ENCODE data around the gene CHL1.

Gene CHL1, protein sequence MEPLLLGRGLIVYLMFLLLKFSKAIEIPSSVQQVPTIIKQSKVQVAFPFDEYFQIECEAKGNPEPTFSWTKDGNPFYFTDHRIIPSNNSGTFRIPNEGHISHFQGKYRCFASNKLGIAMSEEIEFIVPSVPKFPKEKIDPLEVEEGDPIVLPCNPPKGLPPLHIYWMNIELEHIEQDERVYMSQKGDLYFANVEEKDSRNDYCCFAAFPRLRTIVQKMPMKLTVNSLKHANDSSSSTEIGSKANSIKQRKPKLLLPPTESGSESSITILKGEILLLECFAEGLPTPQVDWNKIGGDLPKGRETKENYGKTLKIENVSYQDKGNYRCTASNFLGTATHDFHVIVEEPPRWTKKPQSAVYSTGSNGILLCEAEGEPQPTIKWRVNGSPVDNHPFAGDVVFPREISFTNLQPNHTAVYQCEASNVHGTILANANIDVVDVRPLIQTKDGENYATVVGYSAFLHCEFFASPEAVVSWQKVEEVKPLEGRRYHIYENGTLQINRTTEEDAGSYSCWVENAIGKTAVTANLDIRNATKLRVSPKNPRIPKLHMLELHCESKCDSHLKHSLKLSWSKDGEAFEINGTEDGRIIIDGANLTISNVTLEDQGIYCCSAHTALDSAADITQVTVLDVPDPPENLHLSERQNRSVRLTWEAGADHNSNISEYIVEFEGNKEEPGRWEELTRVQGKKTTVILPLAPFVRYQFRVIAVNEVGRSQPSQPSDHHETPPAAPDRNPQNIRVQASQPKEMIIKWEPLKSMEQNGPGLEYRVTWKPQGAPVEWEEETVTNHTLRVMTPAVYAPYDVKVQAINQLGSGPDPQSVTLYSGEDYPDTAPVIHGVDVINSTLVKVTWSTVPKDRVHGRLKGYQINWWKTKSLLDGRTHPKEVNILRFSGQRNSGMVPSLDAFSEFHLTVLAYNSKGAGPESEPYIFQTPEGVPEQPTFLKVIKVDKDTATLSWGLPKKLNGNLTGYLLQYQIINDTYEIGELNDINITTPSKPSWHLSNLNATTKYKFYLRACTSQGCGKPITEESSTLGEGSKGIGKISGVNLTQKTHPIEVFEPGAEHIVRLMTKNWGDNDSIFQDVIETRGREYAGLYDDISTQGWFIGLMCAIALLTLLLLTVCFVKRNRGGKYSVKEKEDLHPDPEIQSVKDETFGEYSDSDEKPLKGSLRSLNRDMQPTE (N-terminal part only)

DNA sequence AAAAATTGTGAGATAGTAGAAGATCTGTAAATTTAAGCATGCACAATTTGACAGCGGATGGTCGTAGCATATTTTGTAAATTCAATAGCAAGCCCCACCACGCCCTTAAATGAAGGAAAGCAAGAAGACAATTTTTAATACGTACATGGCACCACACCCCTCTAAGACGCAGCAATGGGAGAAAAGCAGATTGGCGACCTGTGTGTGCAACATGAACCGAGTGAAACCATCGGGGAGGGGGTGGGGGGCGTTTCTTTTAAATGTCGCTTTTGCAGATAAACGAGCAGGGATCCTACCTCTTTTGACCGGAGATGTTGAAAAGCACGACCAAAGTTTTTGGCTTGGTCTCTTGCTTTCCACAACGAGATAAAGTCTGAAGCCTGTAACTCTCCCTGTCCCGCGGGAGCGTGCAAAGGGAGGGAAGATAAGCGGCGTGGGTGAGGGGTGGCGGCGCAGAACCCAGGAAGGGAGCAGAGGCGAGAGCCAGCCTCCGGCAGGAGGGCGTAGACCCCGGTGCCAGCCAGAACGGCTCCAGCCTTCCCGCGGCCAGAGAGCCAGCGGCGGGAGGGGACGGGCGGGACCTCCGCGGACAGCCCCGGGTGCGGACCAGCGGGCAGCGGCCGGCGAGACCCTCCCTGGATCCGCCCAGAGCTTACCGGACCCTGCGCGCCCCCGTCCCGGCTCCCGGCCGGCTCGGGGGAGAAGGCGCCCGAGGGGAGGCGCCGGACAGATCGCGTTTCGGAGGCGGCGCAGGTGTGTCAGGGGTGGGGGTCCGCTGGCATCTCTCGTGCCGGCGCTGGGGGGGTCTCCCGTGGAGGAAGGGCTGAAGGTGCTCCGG lies at the start of gene CHL1:
TSS of gene CHL1 (plus strand) at position 453 of the 838 bp plus-strand sequence. CDS start 123,014 bp downstream, outside the sequence.
- DNase-seq: no peak

DNA sequence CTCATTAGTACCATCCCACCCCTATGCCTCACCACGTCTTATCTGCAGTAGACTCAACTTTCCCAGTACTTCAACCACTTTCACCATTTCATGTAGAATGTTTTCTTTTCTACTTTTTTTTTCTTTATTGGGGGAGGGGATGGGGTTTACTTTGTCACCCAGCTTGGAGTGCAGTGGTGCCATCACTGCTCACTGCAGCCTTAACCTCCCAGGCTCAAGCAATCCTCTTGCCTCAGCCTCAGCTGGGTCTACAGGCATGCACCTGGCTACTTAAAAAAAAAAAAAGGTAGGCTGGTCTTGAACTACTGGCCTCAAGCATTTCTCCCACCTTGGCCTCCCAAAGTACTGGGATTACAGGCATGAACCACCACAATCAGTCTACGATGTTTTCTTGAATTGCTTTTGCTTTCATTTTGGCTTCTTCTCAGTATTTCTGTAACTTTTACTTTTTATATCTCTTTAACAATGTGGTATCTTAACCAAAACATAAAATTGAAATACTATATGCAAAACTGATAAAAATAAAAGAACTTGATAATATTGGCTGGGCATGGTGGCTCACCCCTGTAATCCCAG lies 44.9 kb upstream of the CHL1 start:
- no peak for DNase-seq

DNA sequence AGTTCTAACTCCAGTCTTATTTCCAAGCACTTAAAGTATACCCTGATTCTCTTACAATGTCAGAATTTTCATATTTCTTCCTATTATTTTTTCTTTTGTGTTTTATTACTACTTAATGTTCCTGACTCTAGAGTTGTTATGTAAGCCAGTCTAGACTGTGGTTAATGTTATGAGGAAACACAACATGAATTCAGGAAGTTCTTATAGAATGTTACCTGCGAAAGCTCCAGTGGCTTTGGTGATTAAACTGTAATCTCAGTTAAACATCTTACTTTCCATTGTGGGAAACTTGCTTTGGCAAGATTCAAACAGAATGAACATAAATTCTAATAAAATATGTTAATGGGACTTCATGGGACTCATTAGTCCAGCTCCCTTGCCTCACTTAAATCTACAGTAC lies 36.6 kb upstream of the CHL1 start:
- no peak for DNase-seq

DNA sequence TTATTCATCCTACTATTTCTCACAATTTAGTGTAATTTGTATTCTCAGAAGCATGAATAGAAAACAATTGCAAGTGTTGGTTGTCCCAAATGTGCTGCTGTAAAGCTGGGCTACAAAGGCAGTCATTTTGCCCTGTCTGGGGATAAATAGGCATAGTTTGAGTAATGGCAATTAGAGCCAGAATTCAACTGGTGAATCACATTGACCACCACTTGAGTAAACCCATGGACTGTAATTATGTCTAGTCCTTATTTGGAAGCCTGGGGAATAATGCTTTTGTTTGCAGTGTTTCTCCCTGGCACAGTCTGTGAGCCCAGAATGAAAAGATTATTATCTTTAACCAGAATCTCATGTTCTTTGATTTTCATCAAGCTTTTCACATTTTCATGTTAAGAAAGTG lies 30.5 kb upstream of the CHL1 start:
- DNase-seq: no peak

DNA sequence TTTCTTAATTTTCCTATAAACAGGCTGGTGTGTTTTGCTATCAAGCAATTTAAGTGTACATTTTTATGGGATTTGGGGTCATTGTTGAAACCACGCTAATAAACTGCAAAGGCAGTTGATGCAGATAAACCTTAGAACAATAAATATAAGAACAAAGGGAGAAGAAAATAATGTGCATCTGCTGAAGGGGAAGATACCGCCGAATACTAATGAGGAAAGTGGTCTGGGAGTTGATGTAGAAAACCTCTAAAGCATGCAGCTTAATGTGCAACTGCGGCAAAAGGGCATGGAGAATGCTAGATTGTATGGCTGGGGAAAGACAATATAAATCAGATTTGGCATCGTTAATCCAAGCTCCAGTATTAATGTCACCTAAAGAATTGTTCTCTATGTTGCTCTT lies 29.8 kb upstream of the CHL1 start:
- DNase-seq: no peak

DNA sequence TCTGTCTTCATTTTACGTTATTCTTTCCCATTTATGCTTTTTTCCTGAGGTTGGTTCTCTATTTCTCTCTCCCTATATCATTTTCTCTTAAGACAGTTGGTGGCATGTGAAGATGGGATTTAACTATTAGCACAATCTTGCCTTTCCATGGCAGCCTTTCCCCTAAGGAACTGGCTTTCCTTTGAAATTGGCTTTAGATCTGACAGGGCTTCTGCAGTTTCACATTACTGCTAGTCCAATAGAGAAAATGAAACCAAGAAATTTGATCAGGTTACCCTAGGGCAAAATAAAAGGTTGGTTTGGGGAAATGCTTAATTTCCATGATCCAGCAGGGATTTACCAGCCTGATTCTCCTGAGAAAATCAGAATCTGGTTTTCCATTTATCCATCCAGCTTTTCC lies 22.7 kb upstream of the CHL1 start:
- no peak for DNase-seq

DNA sequence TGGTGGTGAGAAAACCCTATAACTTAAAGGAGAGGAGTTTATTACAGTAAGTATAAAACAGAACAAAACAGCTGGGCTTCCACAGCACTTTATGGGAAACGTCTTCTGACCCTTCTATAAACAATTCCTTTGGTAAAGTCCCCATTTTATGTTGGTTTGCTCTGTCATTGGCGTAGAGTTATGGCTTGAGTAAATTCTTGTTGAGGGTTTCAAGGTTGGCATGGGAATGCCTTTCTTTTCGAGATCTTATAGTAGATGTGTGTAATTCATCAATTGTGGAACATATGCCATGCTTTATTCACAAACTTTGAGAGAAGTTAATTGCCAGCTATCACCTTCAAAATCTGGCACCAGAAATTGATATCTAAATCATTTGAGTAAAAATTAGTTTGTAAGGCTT lies 11.6 kb upstream of the CHL1 start:
- DNase-seq: no peak

DNA sequence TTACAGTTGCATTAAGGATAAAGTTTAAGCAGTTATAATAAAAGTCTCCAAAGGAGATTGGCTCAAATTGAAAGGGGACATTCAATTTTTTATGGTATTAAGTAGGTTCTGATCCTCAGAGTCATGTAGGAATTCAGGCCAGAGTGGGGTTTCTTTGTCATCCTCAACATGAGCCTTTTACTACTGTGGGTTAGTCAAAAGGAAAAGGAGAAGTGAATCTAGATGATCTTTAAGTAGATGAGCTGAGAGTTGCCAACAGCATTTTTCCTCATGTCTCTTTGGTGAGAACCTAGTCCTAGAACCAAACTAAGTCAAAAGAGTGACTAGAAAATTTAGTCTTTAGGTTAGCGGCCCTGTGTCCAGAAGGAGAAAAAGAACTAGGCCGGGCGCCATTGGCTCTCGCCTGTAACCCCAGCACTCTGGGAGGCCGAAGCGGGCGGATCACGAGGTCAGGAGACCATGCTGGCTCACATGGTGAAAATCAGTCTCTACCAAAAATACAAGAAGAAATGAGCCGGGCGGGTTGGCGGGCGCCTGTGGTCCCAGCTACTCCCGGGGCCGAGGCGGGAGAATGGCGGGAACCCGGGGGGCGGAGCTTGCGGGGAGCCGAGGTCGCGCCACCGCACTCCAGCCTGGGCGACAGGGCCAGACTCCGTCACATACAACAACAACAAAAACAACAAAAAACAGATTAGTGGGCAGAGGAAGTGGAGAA lies 4.2 kb upstream of the CHL1 start:
- DNase-seq: no peak

DNA sequence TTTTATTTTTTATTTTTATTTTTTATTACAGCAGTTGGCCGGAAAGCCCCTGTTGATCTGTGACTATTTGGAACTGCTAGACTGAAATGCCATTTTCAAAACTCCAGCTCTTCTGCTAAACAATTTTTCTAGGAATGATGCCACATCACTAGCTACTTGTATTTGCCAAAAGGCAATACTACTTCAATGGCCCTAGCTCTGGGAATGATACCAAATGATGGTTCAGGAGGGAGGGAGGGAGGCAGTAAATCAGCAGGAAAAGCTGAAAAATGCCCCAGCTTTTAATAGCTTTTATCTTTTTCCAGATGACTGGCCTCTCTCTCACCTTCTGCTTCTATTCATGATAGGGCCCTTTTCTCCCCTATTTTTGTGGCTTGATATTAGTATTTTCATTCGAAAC lies 2.6 kb upstream of the CHL1 start:
- DNase-seq: no peak

DNA sequence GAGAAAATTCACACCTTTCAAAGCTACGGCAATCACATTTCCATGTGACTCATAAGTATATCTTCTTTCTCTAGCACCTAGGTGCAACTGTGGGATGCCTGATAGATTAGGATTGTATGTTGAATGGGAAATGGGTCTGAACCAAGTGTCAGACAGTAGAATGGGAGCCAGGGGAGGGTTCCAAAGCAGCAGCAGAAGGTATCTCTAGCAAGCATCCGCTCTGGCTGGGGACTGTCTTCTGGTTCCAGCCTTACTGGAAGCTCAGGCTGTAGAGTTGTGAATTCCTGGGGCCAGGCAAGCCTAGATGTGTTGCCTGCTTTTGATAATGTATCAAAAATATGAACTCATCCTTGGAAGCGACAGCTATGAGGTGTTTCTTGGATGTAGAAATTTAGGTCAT lies 2.1 kb upstream of the CHL1 start:
- no peak for DNase-seq

DNA sequence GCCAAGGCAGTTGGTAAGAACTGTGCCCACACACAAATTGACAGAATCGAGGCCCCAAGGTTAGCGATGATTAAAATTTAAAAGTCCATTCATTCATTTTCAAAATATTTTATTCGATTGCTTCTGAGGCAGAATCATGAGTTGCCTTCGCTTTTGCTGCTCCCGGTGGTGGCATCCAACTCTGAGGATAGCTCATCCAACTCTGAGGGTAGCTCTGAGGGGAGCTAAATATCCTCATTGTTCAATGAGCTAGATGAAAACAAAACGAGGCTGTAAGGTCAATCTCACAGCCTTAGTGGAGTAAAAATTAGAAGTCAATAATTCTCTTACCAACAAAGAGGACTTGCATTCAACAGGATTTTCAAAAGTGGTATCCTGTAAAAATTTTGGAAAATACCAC lies 897 bp upstream of the CHL1 start:
- DNase-seq: no peak

DNA sequence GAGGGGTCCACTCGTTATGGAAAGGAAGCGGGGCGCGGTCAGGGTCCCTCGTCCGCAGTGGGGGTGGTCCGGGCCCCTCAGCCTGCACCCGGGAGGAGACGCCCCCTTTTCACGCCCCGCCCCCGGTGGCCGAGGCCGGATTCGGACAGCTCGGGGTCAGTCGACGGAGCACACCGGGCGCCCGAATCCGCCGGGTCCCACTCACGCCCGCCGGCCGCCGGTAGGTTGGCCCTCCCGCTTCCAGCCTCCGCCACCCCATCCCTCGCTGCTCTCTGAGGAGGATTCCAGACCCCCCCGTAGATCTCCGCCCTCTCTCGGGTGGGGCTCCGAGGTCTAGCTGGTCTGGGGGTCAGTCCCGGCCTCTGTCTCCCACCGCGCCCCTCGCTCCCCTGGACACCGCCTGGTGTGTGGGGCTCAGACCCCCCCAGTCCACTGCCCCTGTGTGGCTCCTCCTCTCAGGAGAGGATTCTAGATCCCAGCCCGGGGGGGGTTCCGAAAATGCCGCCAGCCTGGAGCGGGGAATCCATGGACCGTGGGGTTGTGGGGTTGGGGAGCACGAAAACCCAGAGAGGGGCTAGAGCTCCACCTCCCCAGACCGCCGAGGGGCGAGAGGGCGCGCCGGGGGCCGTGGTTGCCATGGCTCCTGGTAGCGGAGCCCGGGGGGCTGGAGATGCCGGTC lies 725 bp downstream of the CHL1 start:
- no peak for DNase-seq

DNA sequence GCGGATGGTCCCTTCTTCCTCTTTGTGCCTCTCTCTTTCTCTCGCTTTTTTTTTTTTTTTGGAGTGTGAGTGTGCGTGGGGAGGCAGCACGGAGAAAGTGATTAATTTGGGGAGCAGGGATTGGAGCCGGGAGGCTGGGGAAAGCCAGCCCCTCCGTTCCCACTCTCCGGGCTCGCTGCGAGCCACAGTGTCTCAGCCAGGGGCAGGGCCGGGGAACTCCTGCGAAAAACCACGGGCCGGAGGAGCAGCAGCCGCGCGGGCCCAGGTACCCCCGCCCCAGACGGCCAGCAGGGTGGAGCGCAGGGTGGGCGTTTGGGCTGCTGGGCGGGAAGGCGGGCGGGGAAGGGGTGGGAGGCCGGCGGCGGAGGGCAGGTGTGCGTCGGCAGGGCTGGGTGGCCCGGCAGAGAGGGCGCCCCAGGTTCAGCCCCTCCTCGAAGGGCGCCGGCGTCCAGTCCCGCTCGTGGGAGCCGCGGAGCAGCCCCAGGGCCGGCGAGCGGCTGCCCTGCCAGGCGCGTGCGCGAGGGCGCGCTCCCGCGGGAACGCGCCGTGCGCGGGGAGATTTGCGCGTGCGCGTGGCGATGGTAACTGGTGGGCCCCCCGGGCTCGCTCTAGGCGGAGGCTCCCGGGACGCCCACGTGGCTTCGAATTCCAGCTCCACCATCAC lies 1.4 kb downstream of the CHL1 start:
- no peak for DNase-seq

DNA sequence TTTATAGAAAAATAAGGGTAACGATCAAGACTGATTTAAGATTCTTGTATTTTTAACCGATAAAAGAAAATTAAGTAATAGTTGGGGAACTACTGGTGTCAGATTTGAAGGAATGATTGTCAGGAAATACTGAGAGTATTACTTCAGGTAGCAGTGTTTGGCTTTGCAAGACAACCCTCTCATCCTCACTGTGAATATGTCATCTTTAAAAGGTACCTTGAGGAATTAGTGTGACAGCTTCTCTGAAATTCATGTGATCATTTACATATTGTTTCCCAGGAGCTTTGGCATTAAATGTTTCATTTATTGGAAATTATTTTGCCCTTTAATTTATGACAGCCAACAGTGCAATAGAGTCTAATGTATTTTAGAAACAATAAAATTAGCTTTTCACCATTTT lies 3.3 kb downstream of the CHL1 start:
- DNase-seq: no peak

DNA sequence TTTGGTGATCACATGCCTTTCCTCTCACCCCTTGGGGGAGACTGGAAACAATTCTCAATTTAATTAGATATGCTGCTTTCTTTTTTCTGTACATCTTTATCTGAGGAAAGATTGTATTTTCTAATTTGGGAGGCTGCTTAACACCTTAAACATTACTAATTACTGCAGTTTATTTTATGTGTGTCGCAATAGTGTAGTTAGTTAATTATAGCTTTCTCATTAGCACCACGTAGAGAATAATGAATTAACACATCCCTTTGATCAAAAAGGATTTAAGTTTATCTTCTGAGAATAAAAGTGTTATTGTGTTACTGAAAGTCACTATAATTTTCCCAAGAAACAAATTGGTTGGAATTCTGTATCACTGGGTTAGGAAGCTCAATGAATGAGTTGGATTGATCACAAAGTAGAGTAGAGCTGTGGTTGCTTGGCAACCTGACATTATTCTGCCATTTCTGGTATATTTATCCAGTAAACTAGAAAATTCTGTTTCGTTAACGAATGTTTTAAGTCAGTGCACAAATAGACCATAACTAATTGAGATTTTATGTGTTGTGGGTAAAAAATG lies 4.3 kb downstream of the CHL1 start:
- no peak for DNase-seq

DNA sequence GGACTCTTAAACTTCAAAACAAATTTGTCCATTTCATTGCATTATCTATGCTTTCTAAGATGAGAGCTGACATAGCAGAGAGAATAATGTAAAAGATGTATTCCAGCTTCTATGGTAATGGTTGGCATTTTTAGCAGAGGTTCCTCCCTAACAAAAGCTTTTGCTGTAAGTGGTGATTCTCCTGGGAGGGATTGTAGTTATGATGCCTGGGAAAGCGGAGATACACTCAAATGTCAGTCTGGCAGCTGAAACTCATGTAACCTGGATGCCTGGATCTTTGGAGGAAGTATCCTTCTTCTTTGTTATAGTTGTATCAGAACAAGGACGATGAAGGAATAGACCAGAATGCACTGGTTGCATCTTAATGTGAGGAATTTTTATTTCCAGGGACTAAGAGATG lies 7.5 kb downstream of the CHL1 start:
- DNase-seq: no peak

DNA sequence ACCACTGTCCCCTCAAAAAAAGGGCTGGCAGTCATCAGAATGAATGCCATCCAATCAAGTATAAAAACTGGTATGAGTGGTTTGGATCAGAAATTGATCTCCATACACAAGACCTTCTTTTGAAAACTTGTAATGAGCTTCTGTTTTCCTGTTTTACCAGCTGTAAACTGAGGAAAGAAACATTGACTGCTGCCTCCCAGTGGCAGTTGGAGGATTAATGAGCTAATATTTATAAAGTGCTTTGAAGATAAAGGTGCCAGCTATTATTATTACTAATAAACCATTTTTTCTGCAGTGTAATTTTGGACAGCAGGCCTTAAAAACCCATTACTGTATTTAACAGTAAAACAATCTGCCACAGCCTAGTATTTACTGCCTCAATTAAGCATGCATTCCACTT lies 11.4 kb downstream of the CHL1 start:
- DNase-seq: no peak

DNA sequence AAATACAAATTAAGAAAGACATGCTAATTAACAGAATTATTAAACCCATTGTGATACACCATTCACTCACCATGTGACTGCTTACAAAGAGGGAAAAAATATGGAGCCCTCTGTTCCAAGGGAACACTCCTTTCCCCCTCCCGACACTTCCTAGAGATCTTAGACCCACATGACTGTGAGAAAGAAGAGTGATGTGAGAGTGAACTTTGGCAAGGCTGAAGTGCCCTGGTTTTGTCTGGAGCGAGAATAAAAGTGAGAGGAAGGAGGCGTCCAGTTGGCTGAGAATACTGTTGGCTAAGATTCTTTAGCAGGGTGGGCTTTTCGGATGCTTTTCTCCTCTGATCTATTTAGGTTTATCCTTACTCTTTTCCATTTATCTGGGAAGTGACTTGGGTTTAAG lies 14.1 kb downstream of the CHL1 start:
- DNase-seq: no peak

DNA sequence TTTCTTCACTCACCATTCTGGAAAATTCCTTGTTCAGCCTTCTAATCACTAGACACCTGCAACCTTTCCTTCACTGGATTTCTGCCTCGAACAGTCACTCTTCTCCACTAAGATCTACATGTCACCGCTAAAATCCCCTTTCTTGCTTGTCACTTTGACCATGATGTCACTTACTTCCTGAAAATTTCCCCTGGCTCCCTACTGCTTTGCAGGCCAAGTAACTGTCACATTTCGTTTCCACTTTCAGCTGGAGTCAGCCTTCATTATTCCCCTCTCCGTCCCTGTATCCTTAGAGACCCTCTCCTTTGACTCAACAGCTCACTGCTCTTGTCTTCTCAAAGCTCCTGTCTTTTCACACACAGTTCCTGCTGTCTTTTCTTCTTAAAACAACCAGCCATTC lies 15.9 kb downstream of the CHL1 start:
- DNase-seq: no peak
